Measurements from ENCODE around the gene CCDC148.

The CCDC148 gene

GRCh38 chr2:158143703-158144360, 312.7 kb downstream of the CCDC148 start:
- no peak overlapping the region for H3K4me3 ChIP-seq (ENCODE audit: low read length)
- TF ChIP-seq CTCF (IDR thresholded peaks at IDR 0.05; ENCODE audit: insufficient read depth, low read depth, low read length, missing control alignments) = no peak
- DNase-seq (ENCODE audit: low read depth) = no peak

GRCh38 chr2:158142568-158143332, 313.8 kb downstream of the CCDC148 start:
- H3K4me3 ChIP-seq (ENCODE audit: low read length) = no peak overlapping the region
- no peak for TF ChIP-seq CTCF (IDR thresholded peaks at IDR 0.05; ENCODE audit: insufficient read depth, low read depth, low read length, missing control alignments)
- peak; percentile 6 for DNase-seq (ENCODE audit: low read depth)

GRCh38 chr2:158142165-158142564, 314.4 kb downstream of the CCDC148 start:
- TF ChIP-seq CTCF (IDR thresholded peaks at IDR 0.05; ENCODE audit: insufficient read depth, low read depth, low read length, missing control alignments) = no peak
- DNase-seq (ENCODE audit: low read depth) = no peak

GRCh38 chr2:158140201-158140600, 316.4 kb downstream of the CCDC148 start:
- no peak for TF ChIP-seq CTCF (IDR thresholded peaks at IDR 0.05; ENCODE audit: insufficient read depth, low read depth, low read length, missing control alignments)
- H3K4me3 ChIP-seq (ENCODE audit: low read length) = no peak overlapping the region
- no peak for DNase-seq (ENCODE audit: low read depth)

More at GRCh38 chr2:158142165-158142564, 314.4 kb downstream of the CCDC148 start:
- no peak overlapping the region for H3K4me3 ChIP-seq (ENCODE audit: low read length)

GRCh38 chr2:158138255-158138654, 318.3 kb downstream of the CCDC148 start:
- TF ChIP-seq CTCF (IDR thresholded peaks at IDR 0.05; ENCODE audit: insufficient read depth, low read depth, low read length, missing control alignments) = no peak
- no peak overlapping the region for H3K4me3 ChIP-seq (ENCODE audit: low read length)
- peak; percentile 18 for DNase-seq (ENCODE audit: low read depth)

GRCh38 chr2:158135096-158135495, 321.5 kb downstream of the CCDC148 start:
- TF ChIP-seq CTCF (IDR thresholded peaks at IDR 0.05; ENCODE audit: insufficient read depth, low read depth, low read length, missing control alignments) = no peak
- H3K4me3 ChIP-seq (ENCODE audit: low read length) = no peak overlapping the region
- DNase-seq (ENCODE audit: low read depth) = no peak

Measured in epithelial cell of esophagus (primary cell).